ENCODE results near the gene SAMD1.

Gene SAMD1

GRCh38 chr19:14102756-14103155 lies 12.2 kb upstream of the SAMD1 start:
- H3K27me3 ChIP-seq (ENCODE audit: low read depth, low read length) = no peaks in the 10 kb centered on the region
- H2AFZ ChIP-seq (ENCODE audit: low read depth, low read length) = no peak overlapping the region
- no peak overlapping the region for H3K4me2 ChIP-seq (ENCODE audit: low read length)
- no peak overlapping the region for H3K27ac ChIP-seq (ENCODE audit: low read length)
- H3K36me3 ChIP-seq (replicated peaks; ENCODE audit: low read depth, low read length) = peaks cover 12% of the 10 kb centered on the region
- no peak for TF ChIP-seq EZH2phosphoT487 (IDR thresholded peaks at IDR 0.05; ENCODE audit: low read depth)
- no peak for TF ChIP-seq CTCF (IDR thresholded peaks at IDR 0.05; ENCODE audit: low read depth, low read length)
- H3K79me2 ChIP-seq (ENCODE audit: low read length) = no peaks in the 10 kb centered on the region
- no peak overlapping the region for H3K4me3 ChIP-seq (ENCODE audit: low read length)
- no peaks in the 10 kb centered on the region for H4K20me1 ChIP-seq (ENCODE audit: insufficient read depth, low read length)
- H3K9ac ChIP-seq (ENCODE audit: low read length) = no peak overlapping the region
- H3K4me1 ChIP-seq (ENCODE audit: low read length) = no peaks in the 10 kb centered on the region
- no peaks in the 10 kb centered on the region for H3K9me3 ChIP-seq (ENCODE audit: insufficient read depth, low read length)

GRCh38 chr19:14102102-14102696 lies 11.6 kb upstream of the SAMD1 start:
- TF ChIP-seq EZH2phosphoT487 (IDR thresholded peaks at IDR 0.05; ENCODE audit: low read depth) (no peak), CTCF (IDR thresholded peaks at IDR 0.05; ENCODE audit: low read depth, low read length) (no peak)
- no peaks in the 10 kb centered on the region for H3K9me3 ChIP-seq (ENCODE audit: insufficient read depth, low read length)
- H3K9ac ChIP-seq (ENCODE audit: low read length) = no peak overlapping the region
- H3K79me2 ChIP-seq (ENCODE audit: low read length) = no peaks in the 10 kb centered on the region
- no peak overlapping the region for H3K27ac ChIP-seq (ENCODE audit: low read length)
- H2AFZ ChIP-seq (ENCODE audit: low read depth, low read length) = no peak overlapping the region
- H3K4me2 ChIP-seq (ENCODE audit: low read length) = no peak overlapping the region
- H3K4me1 ChIP-seq (ENCODE audit: low read length) = no peaks in the 10 kb centered on the region
- no peaks in the 10 kb centered on the region for H4K20me1 ChIP-seq (ENCODE audit: insufficient read depth, low read length)
- no peaks in the 10 kb centered on the region for H3K27me3 ChIP-seq (ENCODE audit: low read depth, low read length)
- peaks cover 12% of the 10 kb centered on the region for H3K36me3 ChIP-seq (replicated peaks; ENCODE audit: low read depth, low read length)
- H3K4me3 ChIP-seq (ENCODE audit: low read length) = no peak overlapping the region

GRCh38 chr19:14101003-14101545 lies 10.5 kb upstream of the SAMD1 start:
- H2AFZ ChIP-seq (ENCODE audit: low read depth, low read length) = no peak overlapping the region
- TF ChIP-seq CTCF (IDR thresholded peaks at IDR 0.05; ENCODE audit: low read depth, low read length) (no peak), EZH2phosphoT487 (IDR thresholded peaks at IDR 0.05; ENCODE audit: low read depth) (no peak)
- H3K9ac ChIP-seq (ENCODE audit: low read length) = no peak overlapping the region
- H3K4me1 ChIP-seq (ENCODE audit: low read length) = no peaks in the 10 kb centered on the region
- no peak overlapping the region for H3K27ac ChIP-seq (ENCODE audit: low read length)
- no peaks in the 10 kb centered on the region for H3K79me2 ChIP-seq (ENCODE audit: low read length)
- peaks cover 12% of the 10 kb centered on the region for H3K36me3 ChIP-seq (replicated peaks; ENCODE audit: low read depth, low read length)
- no peaks in the 10 kb centered on the region for H3K27me3 ChIP-seq (ENCODE audit: low read depth, low read length)
- no peak overlapping the region for H3K4me2 ChIP-seq (ENCODE audit: low read length)
- H3K4me3 ChIP-seq (ENCODE audit: low read length) = no peak overlapping the region
- no peaks in the 10 kb centered on the region for H4K20me1 ChIP-seq (ENCODE audit: insufficient read depth, low read length)
- no peaks in the 10 kb centered on the region for H3K9me3 ChIP-seq (ENCODE audit: insufficient read depth, low read length)

- Histone ChIP-seq H4K20me1 (ENCODE audit: insufficient read depth, low read length) (no peaks in the 10 kb centered on the region), H3K79me2 (ENCODE audit: low read length) (no peaks in the 10 kb centered on the region), H3K4me3 (ENCODE audit: low read length) (no peak overlapping the region), H3K4me1 (ENCODE audit: low read length) (no peaks in the 10 kb centered on the region), H3K36me3 (replicated peaks; ENCODE audit: low read depth, low read length) (peaks cover 18% of the 10 kb centered on the region), H3K4me2 (ENCODE audit: low read length) (no peak overlapping the region), H3K9ac (ENCODE audit: low read length) (no peak overlapping the region), H2AFZ (ENCODE audit: low read depth, low read length) (no peak overlapping the region), H3K27ac (ENCODE audit: low read length) (no peak overlapping the region), H3K27me3 (ENCODE audit: low read depth, low read length) (no peaks in the 10 kb centered on the region), H3K9me3 (ENCODE audit: insufficient read depth, low read length) (peaks cover 7% of the 10 kb centered on the region; the same call in 1 of the 2 replicates)
- TF ChIP-seq EZH2phosphoT487 (IDR thresholded peaks at IDR 0.05; ENCODE audit: low read depth) = no peak
- TF ChIP-seq CTCF (IDR thresholded peaks at IDR 0.05; ENCODE audit: low read depth, low read length) = 0 out of 2 replicates have a peak, but pooled peaks have one; percentile 7
Measured at GRCh38 chr19:14097532-14098151, 7.1 kb upstream of the SAMD1 start.
